GM10847 (cell line): ENCODE measurements around the gene MAP3K5.

Experiments used
- POLR2A ChIP-seq: IDR thresholded peaks from 2 replicates; pipeline ENCODE4 v1.6.1; 2011; ENCODE audit not compliant: insufficient read length; ENCODE audit errors: extremely low read depth

MAP3K5 gene

DNA sequence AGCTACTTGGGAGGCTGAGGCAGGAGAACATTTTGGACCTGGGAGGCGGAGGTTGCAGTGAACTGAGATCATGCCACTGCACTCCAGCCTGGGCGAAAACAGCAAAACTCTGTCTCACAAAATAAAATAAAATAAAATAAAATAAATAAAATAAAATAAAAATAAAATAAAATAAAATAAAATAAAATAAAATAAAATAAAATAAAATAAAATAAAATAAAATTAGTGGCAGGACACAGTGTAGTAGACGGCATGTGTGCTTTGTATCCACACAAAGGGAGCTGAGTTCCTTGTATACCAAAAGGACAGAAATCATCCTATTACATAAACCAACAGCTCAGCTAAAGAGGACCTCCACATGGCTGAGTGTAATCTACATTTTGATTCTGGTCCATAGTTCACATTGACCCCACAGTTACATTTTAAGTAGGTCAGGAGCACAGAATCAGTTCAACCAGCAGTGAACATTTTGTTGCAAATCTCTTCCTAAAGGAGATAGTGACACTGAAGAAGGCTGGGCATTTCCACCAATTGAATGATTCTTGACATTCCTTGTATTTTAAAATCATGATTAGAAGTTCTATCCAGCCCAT is 150.3 kb downstream of the MAP3K5 start:
- TF ChIP-seq POLR2A, result no peak

DNA sequence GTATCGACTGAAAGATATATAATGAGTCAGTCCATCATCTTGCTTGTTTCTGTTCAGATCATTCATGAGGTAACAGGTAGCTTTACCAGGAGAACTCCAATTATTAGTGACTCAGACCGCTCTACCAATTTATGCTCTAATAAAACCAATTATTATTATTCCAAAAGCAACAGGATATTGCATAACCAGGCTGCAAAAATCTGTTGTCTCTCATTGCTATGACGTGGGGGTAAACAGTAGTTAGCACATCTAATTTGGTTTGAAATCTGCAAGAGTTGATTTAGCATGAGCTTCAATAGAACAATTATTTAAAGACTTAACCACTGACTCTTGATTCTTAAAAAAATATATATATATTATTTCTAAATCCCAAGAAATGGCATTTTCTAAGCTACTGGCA is 151.1 kb downstream of the MAP3K5 start:
- TF ChIP-seq POLR2A, result no peak

DNA sequence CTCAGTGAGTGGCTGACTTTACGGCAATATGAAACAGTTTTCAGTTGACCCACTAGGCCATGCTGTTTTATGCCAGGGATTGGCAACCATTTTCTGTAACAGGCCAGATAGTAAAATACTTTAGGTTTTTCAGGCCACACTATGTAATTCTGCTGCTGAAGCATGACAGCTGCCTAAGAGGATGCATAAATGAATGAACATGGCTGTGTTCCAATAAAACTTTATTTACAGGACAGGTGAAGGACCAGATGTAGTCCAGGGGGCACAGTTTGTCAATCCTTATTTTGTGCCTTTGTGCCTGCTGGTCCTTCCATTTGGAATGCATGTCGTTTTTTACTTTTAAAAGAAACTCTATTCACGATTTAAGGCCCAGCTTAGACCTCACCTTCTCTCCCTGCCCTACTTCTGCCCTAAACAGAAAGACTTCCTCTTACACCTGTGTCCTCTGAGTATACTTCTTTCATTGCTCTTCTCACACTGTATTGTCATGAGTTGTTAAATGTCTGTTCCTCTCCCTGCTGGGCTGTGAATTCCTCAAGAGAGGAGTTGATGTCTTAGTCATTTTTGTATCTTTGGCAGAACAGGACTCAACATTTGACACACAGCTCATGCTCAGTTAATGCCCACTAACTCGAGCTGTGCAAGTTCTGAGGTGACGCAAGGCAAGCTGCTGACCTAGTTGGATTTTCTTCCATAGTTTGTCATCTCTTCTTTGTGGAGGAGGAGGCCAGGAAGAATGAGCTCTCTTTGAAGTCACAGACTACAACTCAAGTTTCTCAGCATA is 152.0 kb downstream of the MAP3K5 start:
- TF ChIP-seq POLR2A, result no peak

DNA sequence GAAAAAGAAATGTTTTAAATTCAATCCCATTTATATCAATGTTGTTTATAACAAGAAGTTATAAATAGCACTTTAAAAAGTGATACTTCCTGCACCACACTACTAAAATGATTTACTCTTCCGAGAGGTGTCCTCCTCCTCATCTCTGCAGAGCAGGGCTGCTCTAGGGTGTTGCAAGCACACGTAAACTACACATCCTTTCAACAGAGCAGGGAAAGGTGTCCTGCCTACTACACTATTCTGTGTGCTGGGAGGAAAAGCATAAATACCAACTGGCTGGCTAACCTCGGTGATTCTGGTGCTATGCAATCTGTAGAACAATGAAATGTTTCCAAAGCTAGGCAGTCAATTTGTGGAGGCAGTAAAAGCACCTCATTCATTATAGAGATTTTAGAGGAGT is 152.6 kb downstream of the MAP3K5 start:
- no peak for TF ChIP-seq POLR2A

DNA sequence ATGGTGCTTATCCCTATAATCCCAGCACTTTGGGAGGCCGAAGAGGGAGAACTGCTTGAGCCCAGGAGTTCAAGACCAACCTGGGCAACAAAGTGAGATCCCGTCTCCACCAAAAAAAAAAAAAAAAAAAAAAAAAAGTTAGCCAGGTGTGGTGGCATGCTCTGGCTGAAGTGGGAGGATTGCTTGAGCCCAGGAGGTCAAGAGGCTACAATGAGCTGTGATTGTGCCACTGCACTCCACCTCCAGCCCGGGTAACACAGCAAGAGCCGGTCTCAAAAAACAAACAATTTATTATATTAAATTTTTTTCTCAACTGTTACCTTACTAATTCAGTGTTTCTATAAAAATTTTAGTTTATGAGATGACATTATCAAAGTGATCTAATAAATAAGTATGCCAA is 156.7 kb downstream of the MAP3K5 start:
- TF ChIP-seq POLR2A, result no peak

DNA sequence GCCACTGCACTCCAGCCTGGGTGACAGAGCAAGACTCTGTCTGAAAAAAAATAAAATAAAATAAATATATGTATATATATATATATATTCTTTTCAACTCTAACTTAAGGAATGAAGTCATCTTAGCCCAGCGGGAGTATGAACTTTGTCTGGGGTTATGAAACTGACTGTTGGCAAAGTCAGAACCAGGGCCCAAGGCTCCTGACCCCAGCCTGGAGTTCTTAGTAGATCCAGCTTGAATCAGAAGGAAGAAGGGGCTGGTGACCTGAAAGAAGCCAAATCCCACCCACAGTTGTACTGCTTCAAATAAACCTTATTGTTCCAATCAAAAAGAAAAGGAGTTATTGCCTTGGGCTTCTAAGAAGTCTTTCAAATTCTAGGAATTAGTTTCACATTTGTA is 158.9 kb downstream of the MAP3K5 start:
- TF ChIP-seq POLR2A, result no peak

DNA sequence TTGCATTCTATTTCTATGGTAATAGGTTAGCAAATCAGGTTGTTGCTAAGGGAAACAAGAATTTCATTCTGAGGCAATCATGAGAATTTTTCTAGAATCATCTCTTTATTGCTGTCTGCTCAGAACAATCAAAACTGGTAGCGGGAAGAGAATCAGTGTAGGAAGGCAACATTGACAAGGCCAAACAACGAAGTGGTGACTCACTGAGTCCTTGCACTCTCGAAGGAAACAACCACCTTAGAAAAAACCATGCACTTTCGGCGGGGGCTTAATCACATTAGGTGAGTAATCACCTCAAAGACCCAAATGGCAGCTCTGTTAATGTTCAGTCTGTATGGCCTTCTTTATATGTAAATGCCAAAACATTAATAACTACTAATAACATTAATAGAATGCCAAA is 163.3 kb downstream of the MAP3K5 start:
- no peak for TF ChIP-seq POLR2A

DNA sequence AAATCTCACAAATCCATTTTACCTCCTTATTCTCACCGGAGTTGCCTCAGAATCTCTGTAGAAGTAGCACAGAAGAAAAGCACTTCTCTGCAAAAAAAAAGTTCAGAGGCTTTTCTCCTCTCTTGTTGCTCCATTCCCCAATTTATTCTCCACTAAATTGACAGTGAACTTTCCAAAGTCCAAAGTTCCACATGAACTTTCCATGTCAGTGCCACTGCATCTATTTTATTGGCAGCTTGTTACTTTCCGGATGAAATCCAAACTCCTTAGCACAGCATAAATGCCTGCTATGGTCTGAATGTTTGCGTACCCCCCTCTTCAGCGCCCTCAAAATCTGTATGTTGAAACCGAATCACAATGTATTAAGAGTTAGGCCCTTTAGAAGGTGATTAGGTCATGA is 165.1 kb downstream of the MAP3K5 start:
- TF ChIP-seq POLR2A, result no peak

DNA sequence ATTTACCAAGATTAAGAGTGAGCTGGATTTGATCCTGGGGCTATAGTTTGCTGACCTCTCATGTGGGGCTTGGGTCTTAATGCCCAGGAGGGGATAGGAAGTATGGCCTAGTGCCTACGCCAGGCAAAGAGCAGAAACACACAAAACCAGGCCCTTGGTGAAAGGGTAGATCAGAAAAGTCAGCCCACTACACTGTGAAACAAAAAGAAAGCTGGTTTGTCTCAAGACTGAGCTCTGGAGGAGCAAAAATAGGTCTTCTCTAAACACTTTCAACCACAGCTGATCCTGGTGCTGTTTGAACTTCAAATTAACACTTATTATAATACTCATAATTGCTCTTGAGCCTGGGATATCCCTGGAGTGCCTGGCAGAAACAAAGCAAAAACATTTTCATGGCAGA is 167.0 kb downstream of the MAP3K5 start:
- TF ChIP-seq POLR2A, result no peak

DNA sequence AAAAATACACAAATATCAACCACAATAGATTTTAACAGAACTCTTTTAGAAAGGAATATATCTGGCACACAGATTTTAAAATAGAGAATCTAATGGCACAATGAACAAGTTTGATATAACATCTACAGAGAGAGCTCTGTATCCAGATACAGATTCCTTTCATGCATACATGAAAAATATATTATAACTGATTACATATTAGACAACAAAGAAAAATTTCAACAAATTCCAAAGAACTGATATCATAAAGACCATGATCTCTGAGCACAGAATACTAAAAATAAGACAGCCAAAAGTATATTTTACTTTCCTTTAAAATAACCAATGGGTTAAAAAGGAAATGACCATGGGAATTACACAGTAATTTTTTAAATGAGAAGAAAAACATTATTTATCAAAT is 167.9 kb downstream of the MAP3K5 start:
- no peak for TF ChIP-seq POLR2A

DNA sequence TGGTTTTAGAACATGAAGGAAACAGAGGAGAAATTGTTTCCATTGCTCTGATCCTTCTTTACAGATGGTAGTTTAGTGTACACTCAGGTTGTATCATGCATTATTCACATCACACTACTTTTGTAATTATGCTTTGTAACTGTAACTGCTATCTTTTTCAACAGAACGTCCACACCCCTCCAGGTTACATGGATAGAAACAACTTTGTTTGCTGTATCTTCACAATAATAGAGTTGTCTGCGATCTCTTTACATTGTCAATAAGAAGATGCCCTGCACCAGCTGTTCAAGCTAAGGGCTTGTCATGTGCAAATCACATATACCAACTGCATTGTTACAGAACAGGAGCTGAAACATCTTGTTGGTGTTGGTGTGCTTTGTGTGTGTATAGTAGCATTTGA is 174.2 kb downstream of the MAP3K5 start:
- TF ChIP-seq POLR2A, result no peak

DNA sequence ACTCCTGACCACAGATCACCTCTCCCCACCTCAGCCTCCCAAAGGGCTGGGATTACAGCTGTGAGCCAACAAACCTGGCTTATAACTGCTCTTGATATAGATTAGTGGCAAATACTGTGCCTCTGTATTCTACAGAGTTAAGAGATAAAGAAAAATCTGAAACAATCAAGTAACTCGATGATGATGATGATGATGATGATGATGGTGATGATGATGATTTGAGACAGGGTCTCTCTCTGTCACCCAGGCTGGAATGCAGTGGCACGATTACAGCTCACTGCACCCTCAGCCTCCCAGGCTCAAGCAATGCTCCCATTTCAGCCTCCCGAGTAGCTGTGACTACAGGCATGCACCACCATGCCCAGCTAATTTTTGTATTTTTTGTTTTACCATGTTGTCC is 175.8 kb downstream of the MAP3K5 start:
- no peak for TF ChIP-seq POLR2A

DNA sequence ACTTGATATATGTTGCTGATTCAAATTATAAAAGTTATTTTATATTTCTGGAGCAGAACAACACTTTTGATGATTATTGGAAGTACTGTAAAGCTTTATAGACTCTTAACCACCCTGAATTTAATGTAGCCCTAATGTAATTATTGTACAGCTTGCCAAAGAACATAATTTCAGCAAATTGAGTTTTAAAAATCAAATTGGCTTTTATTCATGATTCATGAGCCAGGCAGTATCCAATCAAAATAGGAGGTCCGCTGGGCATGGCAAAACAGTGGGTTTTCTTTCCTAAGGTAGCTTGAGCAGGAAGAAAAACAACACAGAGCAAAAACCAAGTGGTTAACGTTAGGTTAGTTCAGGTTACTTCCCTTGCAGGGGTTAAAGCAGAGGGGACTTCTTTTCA is 177.3 kb downstream of the MAP3K5 start:
- TF ChIP-seq POLR2A, result no peak

DNA sequence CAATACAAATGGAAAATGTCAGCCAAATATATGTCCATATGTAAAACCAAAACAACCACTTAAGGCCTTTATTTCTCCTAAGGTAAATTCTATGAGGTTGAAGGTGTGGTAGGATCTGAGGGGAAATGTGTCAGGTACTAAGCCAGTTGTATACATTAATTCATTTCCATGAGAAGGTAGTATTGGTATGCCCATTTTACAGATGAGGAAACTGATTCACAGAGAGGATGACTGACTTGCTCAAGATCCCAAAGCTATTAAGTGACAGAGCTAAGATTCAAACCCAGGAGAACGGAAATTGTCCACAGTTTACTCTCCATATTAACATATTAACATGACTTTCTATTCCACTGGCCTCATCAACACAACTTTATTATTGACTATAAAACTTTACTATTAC is 177.9 kb downstream of the MAP3K5 start:
- no peak for TF ChIP-seq POLR2A

DNA sequence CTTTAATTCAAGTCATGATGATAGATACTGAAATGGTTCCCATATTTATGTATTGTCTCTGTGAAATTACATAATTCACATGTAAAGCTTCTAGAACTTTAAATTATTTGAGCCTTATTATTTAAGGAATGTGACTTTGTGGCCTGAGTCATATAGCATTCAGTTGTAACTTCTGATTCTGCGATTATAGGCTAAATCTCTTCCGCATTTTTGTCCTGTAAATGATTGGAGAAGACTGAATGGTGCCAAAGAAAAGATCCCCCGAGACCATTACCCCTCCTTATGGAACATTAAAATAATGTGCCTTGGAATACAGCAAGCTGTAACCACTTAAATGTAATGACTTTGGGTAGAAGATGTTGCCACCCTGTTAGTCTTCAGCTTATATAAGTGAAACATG is 178.8 kb downstream of the MAP3K5 start:
- TF ChIP-seq POLR2A, result no peak

DNA sequence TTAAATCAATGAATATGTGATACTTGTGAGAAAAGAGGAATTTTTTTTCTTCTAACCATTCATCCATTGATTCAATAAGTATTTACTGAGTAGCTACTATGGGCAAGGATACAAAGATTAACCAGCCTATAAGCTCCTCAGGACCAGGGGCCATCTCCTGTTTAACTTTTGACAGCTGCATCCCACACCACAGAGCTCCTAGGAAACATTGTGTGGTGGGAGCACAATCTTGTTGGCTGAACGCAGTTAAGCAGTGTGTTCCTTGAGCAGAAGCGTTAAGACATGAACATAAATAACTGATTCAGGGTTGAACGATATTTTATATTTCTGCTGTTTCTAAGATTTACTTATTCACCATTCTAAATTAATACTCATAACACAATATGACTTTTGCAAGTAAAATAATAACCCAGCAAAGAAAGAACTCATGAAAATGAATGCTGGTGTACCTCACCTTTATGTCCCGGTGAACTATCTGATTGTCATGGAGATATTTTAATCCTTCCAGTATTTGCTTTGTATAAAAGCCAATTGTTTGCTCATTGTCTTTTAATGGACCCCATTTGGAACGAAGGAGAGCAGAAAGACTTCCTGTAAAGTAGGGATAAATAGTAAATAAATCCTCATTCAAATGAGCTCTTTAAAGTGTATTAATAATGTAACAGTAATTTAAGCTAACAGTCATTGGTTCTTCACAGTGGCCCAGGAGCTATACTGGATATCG is 179.4 kb downstream of the MAP3K5 start:
- TF ChIP-seq POLR2A, result no peak

DNA sequence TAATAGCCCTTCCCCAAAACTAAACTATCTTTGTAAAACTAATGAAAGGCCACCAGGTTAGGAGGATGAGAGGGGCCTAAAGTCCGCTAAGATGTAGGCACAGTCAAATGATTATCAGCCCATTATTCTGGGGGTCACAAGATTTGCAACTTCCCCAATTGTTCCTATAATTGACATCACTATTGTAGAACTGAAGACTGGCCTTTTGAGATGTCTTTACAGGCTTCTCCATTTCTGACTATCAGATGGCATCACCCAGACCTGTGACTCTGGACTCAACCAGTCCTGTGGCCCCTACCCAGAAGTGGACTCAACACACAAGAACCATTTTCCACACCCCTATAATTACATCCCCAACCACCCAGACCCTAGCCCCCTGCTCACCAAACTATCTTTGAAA is 180.5 kb downstream of the MAP3K5 start:
- no peak for TF ChIP-seq POLR2A

DNA sequence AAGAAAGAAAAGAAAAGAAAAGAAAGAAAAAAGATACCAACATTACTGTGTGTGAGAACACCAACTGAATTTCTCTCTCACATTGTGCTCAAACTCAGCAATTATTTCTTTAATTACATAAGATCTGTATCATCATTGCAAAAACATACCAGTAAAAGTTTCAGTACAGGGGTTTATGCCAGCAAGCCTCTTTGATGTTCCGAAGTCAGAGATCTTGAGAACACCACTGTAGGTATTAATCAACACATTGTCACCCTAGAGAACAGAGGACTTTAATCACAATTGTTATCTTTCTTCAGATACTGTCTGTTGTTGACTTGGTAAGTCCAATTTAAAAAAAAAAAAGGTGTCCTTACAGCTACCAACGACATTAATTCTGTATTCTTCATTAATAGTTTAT is 181.1 kb downstream of the MAP3K5 start:
- no peak for TF ChIP-seq POLR2A
